GM21381 (cell line): Measurements from ENCODE around the gene USF3.
A peak's percentile ranks its signal among the peaks of the same experiment; 100 is the strongest.

ENCODE experiments used
- ATAC-seq: cut with Tn5 transposase; IDR thresholded peaks from one replicate; pipeline ENCODE4 v1.9.1; 2021; ENCODE audit warnings: mild to moderate bottlenecking, moderate library complexity; ENCODE audit not compliant: unreplicated experiment

The USF3 gene, protein sequence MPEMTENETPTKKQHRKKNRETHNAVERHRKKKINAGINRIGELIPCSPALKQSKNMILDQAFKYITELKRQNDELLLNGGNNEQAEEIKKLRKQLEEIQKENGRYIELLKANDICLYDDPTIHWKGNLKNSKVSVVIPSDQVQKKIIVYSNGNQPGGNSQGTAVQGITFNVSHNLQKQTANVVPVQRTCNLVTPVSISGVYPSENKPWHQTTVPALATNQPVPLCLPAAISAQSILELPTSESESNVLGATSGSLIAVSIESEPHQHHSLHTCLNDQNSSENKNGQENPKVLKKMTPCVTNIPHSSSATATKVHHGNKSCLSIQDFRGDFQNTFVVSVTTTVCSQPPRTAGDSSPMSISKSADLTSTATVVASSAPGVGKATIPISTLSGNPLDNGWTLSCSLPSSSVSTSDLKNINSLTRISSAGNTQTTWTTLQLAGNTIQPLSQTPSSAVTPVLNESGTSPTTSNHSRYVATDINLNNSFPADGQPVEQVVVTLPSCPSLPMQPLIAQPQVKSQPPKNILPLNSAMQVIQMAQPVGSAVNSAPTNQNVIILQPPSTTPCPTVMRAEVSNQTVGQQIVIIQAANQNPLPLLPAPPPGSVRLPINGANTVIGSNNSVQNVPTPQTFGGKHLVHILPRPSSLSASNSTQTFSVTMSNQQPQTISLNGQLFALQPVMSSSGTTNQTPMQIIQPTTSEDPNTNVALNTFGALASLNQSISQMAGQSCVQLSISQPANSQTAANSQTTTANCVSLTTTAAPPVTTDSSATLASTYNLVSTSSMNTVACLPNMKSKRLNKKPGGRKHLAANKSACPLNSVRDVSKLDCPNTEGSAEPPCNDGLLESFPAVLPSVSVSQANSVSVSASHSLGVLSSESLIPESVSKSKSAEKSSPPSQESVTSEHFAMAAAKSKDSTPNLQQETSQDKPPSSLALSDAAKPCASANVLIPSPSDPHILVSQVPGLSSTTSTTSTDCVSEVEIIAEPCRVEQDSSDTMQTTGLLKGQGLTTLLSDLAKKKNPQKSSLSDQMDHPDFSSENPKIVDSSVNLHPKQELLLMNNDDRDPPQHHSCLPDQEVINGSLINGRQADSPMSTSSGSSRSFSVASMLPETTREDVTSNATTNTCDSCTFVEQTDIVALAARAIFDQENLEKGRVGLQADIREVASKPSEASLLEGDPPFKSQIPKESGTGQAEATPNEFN (N-terminal part only)

DNA sequence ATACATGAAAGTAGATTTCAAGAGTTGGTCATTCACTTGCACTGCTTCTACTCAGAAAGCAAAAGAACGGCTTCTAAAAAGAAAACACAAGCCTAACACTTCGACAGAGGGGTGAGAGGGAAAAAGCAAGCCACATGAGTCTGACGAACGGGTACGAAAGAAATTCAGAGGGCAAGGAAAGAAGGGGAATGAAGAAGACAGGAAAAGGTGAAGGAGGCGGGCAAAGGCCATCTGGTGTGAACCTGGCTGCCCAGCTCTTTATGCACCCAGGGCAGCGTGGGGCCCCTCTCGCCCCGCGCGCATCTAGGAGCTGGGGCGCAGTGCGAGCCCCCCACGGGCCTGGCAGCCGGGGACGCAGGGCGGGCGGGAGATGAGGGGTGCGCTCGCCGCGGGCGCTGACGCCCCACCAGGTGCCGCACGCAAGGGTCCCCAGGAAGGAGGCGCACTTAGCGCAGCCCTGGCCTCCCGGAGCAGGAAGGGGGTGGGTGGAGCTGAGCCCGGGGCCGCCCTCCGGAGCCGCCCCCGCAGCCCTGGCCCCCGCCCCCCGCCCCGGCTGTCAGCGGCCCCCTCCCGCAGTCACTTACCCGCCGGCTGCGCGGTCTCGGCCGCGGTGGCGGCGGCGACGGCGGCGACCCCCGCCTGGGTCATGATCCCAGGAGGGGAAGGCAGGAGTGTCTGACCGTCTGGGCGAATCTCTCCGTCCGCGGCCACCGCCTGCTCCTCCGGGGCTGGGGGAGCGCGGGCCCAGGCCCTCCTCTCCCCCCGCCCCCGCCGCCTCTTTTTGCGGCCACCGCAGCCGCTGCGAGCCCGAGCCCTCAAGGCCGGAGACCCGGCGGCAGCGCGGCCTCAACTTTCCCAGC lies at the start of gene USF3:
USF3 (minus strand) TSS at position 857 of the 860 bp plus-strand sequence. CDS start 21,764 bp downstream, outside the sequence.
- peak; percentile 63 for ATAC-seq

DNA sequence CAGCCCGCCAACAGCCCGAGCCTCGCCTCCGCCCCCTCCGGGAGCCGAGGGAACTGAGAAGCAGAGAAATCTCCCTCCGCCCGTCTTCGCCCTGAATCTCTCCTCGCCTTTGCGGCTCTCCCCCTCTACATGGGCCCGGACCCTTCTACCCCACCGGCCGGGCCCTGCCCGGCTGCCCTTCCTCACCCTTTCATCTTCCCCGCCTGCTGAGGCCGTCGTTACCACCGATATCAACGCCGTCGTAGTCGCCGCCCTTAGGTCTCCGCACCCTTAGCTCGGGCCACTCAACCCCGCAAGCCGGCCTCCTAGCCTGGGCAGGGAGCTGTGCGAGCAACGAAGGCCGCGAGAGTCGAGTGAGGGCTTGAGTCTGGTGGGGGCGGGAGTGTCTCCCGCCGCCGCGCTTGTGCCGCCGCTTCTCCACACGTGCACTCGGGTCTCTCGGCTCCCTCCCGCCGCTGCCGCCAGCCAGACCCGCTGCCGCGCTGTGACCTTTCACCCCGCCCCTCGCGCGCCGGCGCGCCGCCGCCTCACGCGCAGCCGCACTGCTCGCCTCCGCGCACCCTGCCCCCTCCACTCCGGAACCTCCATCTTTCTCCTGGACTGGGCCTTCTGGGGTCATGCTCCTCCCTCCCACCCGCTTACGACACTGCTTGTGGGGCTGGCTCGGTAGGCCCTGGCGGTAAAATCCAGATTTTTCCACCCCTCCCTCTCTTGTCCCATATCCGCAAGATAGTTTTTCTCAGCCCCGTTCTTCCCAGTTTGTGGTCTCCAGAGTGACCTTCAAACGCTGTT lies 49.5 kb upstream of the USF3 start, which contains the start of gene NAA50:
NAA50 (minus strand) TSS at position 494 of the 792 bp plus-strand sequence; CDS start at position 194, 300 bp downstream.
- peak; percentile 47 for ATAC-seq

DNA sequence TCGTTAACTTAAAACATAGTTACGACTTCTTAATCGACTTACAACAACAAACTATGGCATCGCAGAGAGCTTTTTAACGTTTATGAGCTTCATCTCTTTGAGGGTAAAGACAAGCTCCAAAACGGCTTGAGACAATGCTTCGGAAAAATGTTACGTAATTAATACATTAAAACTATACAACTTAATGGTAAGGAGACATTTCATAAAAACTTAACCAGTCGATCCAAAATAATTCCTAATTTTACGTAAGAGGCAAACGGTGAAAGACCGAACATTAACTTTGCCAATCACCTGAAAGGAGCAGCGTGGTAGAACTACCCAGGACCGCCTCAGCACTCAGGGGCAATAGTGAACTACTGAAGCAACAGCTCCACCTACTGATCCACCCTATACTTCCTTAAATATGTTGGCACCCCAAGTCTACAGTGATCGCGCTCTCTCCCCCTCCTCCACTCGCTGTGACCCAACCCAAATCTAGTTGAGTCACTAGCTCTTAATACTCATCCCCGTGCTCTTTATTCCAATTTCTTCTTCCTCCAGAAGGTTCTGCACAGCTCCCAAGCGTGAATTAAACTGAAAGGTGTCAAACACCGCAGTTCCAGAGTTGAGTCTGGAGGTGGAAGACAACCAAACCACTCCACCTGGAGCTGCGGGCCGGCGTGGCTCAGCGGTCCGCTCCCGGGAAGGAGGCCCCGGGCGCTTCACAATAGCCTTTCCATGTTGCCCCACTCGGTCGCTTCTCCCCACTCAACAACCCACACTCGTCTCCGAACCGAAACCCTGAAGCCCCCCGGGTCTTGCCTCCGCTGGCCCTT lies 48.7 kb upstream of the USF3 start:
- ATAC-seq: peak; percentile 51

DNA sequence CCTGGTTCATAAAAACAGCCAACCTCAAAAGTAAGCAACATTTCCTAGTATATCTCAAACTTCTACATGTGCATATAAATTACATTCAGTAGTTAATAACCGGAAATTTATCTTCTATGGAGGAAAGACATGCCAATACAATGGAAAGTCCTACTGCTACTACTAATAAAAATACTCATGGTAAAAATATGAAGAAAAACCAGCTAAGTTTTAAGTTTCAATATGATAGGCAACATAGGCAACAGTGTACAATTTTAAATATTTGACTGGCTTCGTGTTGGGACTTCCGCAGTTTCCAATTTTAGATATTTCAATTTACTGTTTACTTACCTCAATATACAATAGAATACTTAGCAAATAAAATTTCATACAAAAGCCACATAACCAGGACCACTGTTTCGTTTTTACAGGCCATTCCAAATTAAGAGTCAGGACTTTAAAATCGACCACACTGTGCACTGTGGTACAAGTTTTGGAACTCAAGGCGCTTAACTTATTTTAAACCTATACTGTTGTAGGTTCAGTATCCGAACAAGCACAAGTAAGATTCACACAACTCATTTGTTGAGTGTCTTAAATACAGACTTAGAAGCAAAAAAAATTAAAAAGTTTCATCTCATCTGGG lies 46.7 kb upstream of the USF3 start:
- ATAC-seq: no peak

DNA sequence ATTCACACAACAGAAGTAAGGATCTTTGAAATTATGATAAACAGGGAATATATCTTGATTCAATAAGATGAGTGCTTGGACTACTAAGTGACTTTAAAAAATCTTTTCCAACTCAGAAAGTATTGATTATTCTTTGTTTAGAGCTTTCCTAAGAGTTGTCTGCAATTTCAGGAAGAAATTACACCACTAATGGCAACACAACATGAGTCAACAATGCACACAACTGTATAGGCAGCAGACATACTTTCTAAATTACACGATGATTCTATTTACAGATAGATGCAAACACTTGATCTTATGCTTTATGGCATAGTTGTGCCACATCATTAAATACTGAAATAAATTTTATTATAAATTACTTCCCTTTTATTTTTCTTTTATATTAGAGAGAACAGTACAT lies 45.2 kb upstream of the USF3 start:
- no peak for ATAC-seq

DNA sequence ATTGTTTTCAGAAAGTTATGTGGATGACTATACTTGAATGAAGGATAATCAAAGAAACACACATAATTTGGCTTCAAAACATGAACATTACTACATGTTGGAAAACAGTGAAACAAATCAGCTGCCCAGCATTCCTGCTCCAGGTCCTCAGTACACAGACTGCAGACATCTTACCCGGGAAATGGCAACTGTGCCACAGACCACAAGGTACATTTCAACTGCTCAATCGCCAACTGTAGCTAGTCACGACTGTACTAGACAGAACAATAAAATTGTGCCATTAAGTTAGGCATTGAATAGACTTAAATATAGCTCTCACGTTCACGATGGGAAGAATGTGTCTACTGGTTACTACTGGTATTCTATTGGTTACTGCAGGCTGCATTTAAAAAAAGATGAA lies 44.6 kb upstream of the USF3 start:
- ATAC-seq: no peak

DNA sequence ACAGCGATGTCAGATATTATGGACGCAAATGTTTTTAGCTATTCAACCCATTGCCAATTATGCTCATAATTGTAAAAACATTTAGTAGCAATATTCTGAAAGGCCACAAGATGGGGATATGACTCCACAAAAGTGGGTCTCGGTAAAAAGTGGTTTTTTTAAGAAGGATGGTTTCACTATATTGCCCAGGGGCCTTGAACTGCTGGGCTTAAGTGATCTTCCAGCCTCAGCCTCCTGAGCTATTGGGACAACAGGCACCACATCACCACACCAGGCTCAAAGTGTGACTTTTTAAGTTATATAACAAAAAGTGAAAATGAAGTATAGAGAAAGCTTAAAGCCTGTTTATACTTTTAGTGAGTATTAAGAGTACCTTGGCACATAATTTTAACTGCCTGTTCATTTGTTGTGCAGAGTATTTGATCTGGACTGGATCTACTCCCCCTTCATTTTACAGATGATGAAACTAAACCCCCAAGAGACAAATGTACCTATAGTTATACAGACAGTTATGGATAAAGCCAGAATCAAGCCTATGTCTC lies 40.2 kb upstream of the USF3 start:
- no peak for ATAC-seq

DNA sequence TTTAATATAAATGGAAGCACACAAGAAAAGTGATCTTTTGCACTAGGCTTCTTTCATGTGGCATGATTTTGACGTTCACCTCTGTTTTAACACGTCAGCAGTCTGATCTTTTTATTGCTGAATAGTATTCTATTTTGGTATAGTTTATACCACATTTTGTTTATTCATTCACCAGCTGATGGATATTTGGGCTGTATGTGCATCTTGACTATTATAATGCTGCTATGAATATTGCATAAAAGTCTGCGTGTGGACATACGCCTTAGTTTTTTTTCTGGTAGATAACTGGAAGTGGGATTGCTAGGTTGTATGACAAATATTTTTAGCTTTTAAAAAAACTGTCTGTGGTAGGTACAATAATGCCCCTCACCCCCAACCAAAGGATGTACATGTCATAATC lies 35.3 kb upstream of the USF3 start:
- no peak for ATAC-seq

DNA sequence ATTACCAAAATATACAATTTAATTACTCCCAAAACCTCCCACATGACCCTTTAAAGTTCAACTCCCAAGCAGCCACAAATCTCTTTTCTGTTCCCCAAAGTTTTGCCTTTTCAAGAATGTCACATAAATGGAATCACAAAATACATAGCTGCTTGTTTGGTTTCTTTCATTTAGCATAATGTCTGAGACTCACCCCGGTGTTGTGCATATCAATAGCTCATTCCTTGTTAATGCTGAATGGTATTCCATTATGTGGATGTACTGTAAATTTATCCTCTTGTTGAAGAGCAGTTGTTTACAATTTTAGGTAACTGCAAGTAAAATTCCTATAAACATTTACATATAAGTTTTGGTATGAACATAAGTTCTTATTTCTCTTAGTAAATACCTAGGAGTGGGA lies 34.1 kb upstream of the USF3 start:
- no peak for ATAC-seq

DNA sequence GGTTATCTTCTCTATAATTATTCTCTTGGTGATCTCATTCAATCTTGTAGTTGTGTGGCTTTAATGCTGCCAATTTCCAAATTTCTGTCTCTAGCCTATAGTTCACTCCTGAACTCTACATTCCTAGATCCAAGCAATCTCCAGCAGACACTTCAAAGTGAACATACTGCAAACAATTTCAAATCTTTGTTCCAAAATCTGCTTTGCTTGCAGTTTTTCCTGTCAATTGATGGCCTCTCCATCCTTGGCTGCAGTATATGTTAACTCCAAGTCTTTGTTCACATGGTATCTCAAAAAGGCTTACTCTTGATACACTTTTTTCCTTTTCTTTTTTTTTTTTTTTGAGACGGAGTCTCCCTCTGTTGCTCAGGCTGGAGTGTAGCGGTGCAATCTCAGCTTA lies 32.2 kb upstream of the USF3 start:
- no peak for ATAC-seq

DNA sequence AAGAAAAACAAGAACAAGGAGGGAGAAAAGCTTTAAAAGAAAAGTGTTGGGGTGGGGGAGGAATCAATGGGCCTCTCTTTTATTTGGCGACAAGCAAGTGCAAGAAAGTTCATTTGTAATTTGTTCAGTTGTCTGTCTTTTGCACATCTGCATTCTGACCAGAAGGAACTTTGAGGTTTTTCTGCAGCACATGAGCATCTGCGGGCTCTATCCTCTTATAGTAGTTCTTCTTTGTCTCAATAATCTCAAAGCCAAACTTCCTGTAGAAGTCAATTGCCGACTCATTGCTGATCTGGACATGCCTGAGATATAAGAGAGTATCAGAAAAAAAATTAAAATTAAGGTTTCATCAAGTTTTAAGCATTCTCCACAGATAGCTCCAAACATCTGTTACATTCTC lies 25.2 kb upstream of the USF3 start:
- no peak for ATAC-seq

DNA sequence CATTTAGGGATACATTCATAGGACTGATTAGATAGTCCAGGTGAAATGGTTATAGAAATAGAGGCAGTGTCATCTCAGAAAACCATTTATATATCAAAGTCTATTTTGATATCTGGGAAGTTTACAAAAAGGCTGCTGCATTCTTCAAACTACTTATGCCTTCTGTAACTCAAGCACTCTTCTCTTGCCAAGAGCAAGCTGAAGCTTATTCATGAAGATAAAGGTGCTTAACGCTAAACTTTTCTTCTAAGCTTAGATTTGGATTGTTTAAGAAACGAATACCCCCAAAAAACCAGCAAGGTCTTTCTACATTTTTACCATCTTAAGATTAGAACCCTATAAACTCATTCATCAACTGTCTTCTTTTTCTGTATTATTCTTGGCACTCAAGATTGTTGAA lies 23.3 kb upstream of the USF3 start:
- ATAC-seq: no peak

DNA sequence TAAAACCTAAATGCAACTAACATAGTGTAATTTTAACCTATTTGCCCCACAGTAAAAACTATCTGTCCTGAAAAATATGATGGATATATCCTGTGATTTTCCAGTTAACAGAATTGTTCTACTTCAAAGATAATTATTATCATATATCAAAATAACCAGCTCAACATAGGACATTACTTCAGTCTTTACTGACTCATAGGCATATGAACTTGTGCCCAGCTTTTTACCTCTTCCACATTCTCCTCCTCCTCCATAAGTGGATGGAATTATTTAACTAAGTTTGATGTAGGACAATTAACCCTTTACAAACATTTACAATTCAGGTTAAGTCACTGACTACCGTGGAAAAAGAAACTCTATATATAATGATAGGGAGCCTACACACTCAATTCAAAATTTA lies 22.9 kb upstream of the USF3 start:
- no peak for ATAC-seq

DNA sequence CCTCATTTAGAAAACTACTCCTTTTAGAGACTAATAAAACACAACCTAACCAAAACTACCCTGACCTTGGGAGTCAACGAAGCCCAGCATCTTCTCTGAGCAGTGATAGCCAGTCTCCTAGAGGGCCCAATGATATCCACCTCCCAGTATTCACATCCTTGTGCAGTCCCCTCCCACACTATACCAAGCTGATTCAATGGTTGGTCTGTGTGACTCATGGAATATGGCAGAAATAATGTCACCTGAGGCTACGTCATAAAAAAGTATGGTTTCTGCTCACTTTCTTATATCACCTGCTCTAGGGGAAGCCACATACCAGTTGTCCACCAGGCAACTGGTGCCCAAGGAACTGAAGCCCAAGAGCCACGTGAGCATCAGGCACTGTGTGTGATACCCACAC lies 21.4 kb upstream of the USF3 start:
- no peak for ATAC-seq

DNA sequence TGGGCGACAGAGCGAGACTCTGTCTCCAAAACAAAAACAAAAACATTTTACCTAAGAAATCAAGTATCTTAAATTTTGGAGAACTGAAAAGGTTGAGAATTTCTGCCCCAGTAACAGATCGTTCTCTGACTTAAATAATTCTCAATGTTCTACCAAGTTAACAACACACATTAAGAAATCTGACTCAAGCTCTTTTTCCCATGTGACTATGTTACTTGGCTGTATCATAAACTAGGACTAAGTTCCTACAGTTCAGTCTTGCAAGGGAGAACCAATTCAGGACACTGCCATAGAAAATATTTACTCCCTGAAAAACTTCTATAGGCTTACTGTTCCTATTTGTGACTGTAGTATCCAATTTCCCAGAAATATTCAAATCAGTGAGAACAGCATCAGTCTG lies 20.9 kb upstream of the USF3 start:
- ATAC-seq: no peak

DNA sequence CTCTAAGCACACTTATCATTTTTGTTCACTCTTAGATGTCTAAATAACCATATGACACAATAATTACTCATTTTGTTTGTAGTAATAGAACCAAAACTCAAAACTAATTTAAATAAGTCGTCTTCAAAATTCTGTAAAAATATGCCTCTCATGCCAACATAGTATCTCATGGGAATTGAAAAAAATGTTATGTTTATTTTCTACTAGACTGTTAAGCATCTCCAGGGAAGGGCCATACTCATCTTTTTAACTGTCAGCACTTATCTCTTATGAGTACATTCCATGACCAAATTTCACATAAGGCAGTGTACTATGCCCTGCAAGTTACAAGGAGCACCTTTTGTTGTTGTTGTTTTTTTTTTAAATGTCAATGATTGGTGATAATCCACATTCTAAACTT lies 18.3 kb upstream of the USF3 start:
- ATAC-seq: no peak

DNA sequence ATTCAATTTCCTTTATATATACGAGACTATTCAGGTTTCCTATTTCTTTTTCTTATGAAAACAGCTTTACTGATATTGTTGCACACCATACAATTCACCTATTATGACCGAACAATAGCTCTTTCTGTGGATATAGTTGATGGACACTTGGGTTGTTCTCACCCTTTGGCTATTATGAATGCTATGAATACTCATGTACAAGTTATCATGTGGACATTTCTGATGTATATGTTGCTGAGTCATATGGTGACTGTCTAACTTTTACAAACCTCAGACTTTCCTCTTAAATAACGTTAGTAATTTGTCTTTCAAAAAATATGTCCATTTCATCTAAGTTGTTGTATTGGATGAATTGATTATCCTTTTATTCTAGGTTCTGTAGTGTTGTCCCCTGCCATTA lies 15.7 kb upstream of the USF3 start:
- ATAC-seq: no peak

DNA sequence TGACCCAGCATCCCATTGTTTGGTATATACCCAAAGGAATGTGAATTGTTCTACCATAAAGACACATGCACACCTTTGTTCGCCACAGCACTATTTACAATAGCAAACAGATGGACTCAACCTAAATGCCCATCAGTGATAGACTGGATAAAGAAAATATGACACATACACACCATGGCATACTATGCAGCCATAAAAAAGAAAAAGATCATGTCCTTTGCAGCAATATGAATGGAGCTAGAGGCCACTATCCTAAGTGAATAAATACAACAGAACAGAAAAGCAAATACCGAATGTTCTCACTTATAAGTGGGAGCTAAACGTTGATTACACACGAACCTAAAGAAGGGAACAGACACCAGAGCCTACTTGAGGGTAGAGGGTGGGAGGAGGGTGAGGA lies 11.4 kb upstream of the USF3 start:
- no peak for ATAC-seq
